ENCODE measurements around the gene SMIM23.

The SMIM23 gene

DNA sequence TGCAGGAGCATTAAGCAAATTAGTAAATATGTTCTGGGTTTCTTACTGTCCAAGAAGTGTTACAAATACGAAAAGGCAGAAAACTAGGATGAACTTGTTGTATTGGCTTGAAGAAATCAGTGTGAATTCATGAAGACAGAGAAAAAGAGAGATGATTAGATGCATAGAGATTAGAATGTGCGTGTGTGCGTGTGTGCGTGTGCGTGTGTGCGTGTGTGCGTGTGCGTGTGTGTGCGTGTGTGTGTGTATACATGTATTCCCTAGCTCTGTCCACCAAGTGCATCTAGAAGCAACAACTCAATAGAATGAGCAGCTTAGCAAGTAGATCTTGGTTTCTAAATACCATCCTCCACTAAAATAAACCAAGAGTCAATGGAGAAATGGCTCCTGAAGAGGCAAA is 41.5 kb downstream of the SMIM23 start:
- H3K79me2 ChIP-seq (ENCODE audit: insufficient read depth, low read length): no peaks in the 10 kb centered on the region
- TF ChIP-seq EZH2 (IDR thresholded peaks at IDR 0.05; ENCODE audit: borderline replicate concordance, low read length) (no peak), CTCF (IDR thresholded peaks at IDR 0.05; ENCODE audit: low read length) (no peak)
- H3K9ac ChIP-seq (ENCODE audit: low read length): no peak overlapping the region
- H2AFZ ChIP-seq (ENCODE audit: low read length): no peak overlapping the region
- H3K9me2 ChIP-seq (ENCODE audit: low read depth, low read length): no peaks in the 10 kb centered on the region
- no peaks in the 10 kb centered on the region for H3K36me3 ChIP-seq (ENCODE audit: insufficient read depth, low read length)
- 0 out of 2 replicates have a peak, but pooled peaks cover 4% of the 10 kb centered on the region for H3K27me3 ChIP-seq (ENCODE audit: insufficient read depth, low read length)
- no peaks in the 10 kb centered on the region for H4K20me1 ChIP-seq (ENCODE audit: insufficient read depth, low read length)
- no peaks in the 10 kb centered on the region for H3F3A ChIP-seq (ENCODE audit: insufficient read depth, low read length)
- H3K4me1 ChIP-seq (ENCODE audit: insufficient read depth, low read length, severe bottlenecking): no peaks in the 10 kb centered on the region
- no peak overlapping the region for H3K4me3 ChIP-seq (ENCODE audit: low read depth, low read length, poor library complexity, severe bottlenecking)
- peaks cover 4% of the 10 kb centered on the region; the same call in 1 of the 2 replicates for H3K9me3 ChIP-seq (ENCODE audit: low read length)
- H3K4me2 ChIP-seq (ENCODE audit: low read length): no peak overlapping the region
- no peak overlapping the region for H3K27ac ChIP-seq (ENCODE audit: low read depth, low read length, poor library complexity, severe bottlenecking)

- H3K4me3 ChIP-seq (ENCODE audit: low read depth, low read length, poor library complexity, severe bottlenecking): no peak overlapping the region
- H3F3A ChIP-seq (ENCODE audit: insufficient read depth, low read length): no peaks in the 10 kb centered on the region
- peaks cover 4% of the 10 kb centered on the region; the same call in 1 of the 2 replicates for H3K9me3 ChIP-seq (ENCODE audit: low read length)
- H3K9me2 ChIP-seq (ENCODE audit: low read depth, low read length): no peaks in the 10 kb centered on the region
- H3K4me1 ChIP-seq (ENCODE audit: insufficient read depth, low read length, severe bottlenecking): no peaks in the 10 kb centered on the region
- H3K36me3 ChIP-seq (ENCODE audit: insufficient read depth, low read length): no peaks in the 10 kb centered on the region
- no peaks in the 10 kb centered on the region for H3K79me2 ChIP-seq (ENCODE audit: insufficient read depth, low read length)
- H4K20me1 ChIP-seq (ENCODE audit: insufficient read depth, low read length): no peaks in the 10 kb centered on the region
- H3K4me2 ChIP-seq (ENCODE audit: low read length): no peak overlapping the region
- H3K9ac ChIP-seq (ENCODE audit: low read length): no peak overlapping the region
- no peak overlapping the region for H3K27ac ChIP-seq (ENCODE audit: low read depth, low read length, poor library complexity, severe bottlenecking)
- no peak for TF ChIP-seq EZH2 (IDR thresholded peaks at IDR 0.05; ENCODE audit: borderline replicate concordance, low read length)
- no peak for TF ChIP-seq CTCF (IDR thresholded peaks at IDR 0.05; ENCODE audit: low read length)
- no peak overlapping the region for H2AFZ ChIP-seq (ENCODE audit: low read length)
- 0 out of 2 replicates have a peak, but pooled peaks cover 4% of the 10 kb centered on the region for H3K27me3 ChIP-seq (ENCODE audit: insufficient read depth, low read length)
These were observed 45.1 kb downstream of the SMIM23 start for GRCh38 chr5:171830686-171831085.

DNA sequence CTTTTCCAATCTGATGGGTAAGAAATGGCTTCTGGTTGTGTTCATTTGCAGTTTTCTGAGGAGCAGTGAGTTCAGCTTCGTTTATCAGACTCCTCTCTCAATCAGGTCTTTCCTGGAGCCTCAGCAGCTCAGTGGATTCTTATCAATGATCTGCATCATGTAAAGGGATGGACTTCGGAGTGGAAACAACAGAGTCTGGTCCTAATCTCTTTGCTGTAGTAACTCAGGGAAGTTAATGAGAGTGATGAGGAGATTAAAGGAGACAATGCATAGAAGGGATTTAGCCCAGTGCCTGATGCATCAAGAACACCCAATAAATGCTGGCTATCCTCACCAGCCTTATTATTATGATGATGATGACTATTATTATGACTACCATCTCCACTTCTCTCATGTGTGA is 47.2 kb downstream of the SMIM23 start:
- Histone ChIP-seq H3K79me2 (ENCODE audit: insufficient read depth, low read length) (no peaks in the 10 kb centered on the region), H3K27ac (ENCODE audit: low read depth, low read length, poor library complexity, severe bottlenecking) (no peak overlapping the region), H3K9ac (ENCODE audit: low read length) (no peak overlapping the region), H2AFZ (ENCODE audit: low read length) (no peak overlapping the region), H3K9me2 (ENCODE audit: low read depth, low read length) (no peaks in the 10 kb centered on the region), H3K36me3 (ENCODE audit: insufficient read depth, low read length) (no peaks in the 10 kb centered on the region), H3K4me2 (ENCODE audit: low read length) (no peak overlapping the region), H3K4me1 (ENCODE audit: insufficient read depth, low read length, severe bottlenecking) (no peaks in the 10 kb centered on the region), H4K20me1 (ENCODE audit: insufficient read depth, low read length) (no peaks in the 10 kb centered on the region), H3F3A (ENCODE audit: insufficient read depth, low read length) (no peaks in the 10 kb centered on the region), H3K4me3 (ENCODE audit: low read depth, low read length, poor library complexity, severe bottlenecking) (no peak overlapping the region), H3K9me3 (ENCODE audit: low read length) (peaks cover 4% of the 10 kb centered on the region; the same call in 1 of the 2 replicates), H3K27me3 (ENCODE audit: insufficient read depth, low read length) (0 out of 2 replicates have a peak, but pooled peaks cover 4% of the 10 kb centered on the region)
- TF ChIP-seq CTCF (IDR thresholded peaks at IDR 0.05; ENCODE audit: low read length): no peak
- no peak for TF ChIP-seq EZH2 (IDR thresholded peaks at IDR 0.05; ENCODE audit: borderline replicate concordance, low read length)
